ENCODE measurements around the gene A2ML1. TPM values are rescaled to one million over a fixed set of nuclear protein-coding genes. Genes with fewer than 3 reads are reported as not detected.

The A2ML1 gene
- total RNA-seq, 2 experiments from 2014 or later = not detected

DNA sequence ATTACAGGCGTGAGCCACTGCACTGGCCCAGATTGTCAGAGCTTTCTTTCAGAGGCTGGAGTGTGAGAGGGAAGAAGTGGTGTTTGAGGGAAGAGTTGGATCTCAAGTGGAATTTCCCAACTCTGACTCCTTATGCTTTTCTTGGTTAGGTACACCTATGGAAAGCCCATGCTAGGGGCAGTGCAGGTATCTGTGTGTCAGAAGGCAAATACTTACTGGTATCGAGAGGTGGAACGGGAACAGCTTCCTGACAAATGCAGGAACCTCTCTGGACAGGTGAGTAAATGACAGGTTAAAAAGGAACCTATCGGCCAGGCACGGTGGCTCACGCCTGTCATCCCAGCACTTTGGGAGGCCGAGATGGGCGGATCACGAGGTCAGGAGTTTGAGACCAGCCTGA is 14.9 kb downstream of the A2ML1 start:
- ChIA-PET CTCF (interaction anchor here (0.8 kb wide), 1 partner anchor 293 kb away, joined by 3 read pairs; no protein-coding TSS in a partner anchor), POLR2A (no interaction called here)
- Mint-ChIP-seq H3K27ac (no peak overlapping the region), H3K36me3 (ENCODE audit: low read depth) (no peaks in the 10 kb centered on the region), H3K9me3 (no peaks in the 10 kb centered on the region), H3K4me1 (ENCODE audit: low read depth) (no peaks in the 10 kb centered on the region), H3K27me3 (peaks cover 10% of the 10 kb centered on the region), H3K4me3 (no peak overlapping the region)
- ATAC-seq = no peak
- intact Hi-C loops (cut with micrococcal nuclease) = no loop called here
- no peak for DNase-seq
- TF ChIP-seq, protein P1, sequence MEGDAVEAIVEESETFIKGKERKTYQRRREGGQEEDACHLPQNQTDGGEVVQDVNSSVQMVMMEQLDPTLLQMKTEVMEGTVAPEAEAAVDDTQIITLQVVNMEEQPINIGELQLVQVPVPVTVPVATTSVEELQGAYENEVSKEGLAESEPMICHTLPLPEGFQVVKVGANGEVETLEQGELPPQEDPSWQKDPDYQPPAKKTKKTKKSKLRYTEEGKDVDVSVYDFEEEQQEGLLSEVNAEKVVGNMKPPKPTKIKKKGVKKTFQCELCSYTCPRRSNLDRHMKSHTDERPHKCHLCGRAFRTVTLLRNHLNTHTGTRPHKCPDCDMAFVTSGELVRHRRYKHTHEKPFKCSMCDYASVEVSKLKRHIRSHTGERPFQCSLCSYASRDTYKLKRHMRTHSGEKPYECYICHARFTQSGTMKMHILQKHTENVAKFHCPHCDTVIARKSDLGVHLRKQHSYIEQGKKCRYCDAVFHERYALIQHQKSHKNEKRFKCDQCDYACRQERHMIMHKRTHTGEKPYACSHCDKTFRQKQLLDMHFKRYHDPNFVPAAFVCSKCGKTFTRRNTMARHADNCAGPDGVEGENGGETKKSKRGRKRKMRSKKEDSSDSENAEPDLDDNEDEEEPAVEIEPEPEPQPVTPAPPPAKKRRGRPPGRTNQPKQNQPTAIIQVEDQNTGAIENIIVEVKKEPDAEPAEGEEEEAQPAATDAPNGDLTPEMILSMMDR (IDR thresholded peaks at IDR 0.05) = no peak

DNA sequence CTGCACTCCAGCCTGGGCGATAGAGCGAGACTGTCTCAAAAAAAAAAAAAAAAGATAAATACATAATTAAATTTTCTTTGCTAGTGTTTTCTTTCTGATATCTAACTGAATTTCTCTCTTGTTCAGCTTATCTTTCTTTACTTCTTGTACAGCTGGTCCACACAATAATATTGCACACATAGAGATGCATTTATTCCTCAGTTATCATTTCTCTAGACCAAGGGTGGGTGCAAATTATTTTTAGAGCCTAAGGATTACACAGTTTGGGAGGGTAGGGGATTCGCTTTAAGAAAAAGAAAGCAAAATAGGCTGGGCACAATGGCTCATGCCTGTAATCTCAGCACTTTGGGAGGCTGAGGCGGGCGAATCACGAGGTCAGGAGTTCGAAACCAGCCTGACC is 17.9 kb downstream of the A2ML1 start:
- TF ChIP-seq, protein P1 (IDR thresholded peaks at IDR 0.05) = no peak
- CTCF ChIA-PET = interaction anchor here (1.7 kb wide), 1 partner anchor 13 kb away, joined by 4 read pairs; no protein-coding TSS in a partner anchor
- H3K9me3 Mint-ChIP-seq = no peaks in the 10 kb centered on the region

DNA sequence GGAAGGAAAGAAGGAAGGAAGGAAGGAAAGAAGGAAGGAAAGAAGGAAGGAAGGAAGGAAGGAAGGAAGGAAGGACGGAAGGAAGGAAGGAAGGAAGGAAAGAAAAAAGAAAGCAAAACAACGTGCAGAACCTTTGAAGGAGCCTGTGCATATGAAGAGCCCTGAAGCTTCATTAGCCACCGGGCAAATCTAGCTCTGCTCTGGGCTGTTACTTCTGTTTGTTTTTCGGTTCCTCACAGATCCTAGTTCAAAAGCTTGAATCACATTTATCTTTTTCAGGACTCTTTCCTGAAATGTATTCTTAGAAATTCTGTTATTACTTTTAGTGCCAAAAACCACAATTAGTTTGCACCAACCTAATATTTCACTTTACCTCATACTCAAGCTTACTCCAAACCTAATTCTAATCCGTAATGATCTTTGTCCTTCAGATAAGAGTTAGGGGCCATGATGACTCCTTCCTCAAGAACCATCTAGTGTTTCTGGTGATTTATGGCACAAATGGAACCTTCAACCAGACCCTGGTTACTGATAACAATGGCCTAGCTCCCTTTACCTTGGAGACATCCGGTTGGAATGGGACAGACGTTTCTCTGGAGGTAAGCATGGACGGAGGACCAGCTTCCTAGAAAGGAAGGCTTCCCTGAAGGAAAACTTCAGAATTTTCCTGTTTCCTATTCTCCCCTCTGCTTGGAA is 18.7 kb downstream of the A2ML1 start:
- H3K27me3 Mint-ChIP-seq = peaks cover 10% of the 10 kb centered on the region
- no peak overlapping the region for H3K27ac Mint-ChIP-seq
- no peaks in the 10 kb centered on the region for H3K36me3 Mint-ChIP-seq (ENCODE audit: low read depth)
- ATAC-seq (no peak), DNase-seq (no peak)
- ChIA-PET POLR2A (no interaction called here), CTCF (interaction anchor here (1.0 to 2.5 kb wide), 3 partner anchors 10 to 49 kb away, joined by 3 to 8 read pairs (median 4); no protein-coding TSS in a partner anchor)
- TF ChIP-seq, protein P1 (IDR thresholded peaks at IDR 0.05) = no peak
- H3K4me3 Mint-ChIP-seq = no peak overlapping the region
- no peaks in the 10 kb centered on the region for H3K9me3 Mint-ChIP-seq
- no peaks in the 10 kb centered on the region for H3K4me1 Mint-ChIP-seq (ENCODE audit: low read depth)
- intact Hi-C loops (cut with micrococcal nuclease) = no loop called here

More for the DNA sequence above, 17.9 kb downstream of the A2ML1 start:
- intact Hi-C loops (cut with micrococcal nuclease) = no loop called here
- ATAC-seq = no peak
- peaks cover 8% of the 10 kb centered on the region for H3K27me3 Mint-ChIP-seq
- H3K4me1 Mint-ChIP-seq (ENCODE audit: low read depth) = no peaks in the 10 kb centered on the region
- POLR2A ChIA-PET = no interaction called here
- H3K36me3 Mint-ChIP-seq (ENCODE audit: low read depth) = no peaks in the 10 kb centered on the region
- DNase-seq = no peak
- no peak overlapping the region for H3K4me3 Mint-ChIP-seq
- H3K27ac Mint-ChIP-seq = no peak overlapping the region

DNA sequence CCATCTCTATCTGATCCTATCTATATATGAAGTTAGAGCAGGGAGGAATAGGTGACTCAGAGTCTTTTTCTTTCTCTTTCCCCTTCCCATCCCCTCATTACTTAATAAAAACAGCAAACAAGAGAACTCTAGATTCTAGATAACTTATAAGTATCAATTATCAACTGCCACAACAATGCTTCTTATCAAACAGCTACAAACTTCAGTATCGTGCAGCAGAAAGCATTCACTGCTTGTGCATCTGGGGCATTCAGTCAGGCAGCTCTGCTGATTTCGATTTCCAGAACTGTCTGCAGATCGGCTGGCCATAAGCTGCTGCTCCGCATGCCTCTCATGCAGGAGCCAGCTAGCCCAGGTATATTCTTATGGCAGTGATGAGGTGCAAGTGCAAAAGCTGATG is 19.4 kb downstream of the A2ML1 start:
- Mint-ChIP-seq H3K36me3 (ENCODE audit: low read depth) (no peaks in the 10 kb centered on the region), H3K27me3 (peaks cover 10% of the 10 kb centered on the region), H3K4me3 (no peak overlapping the region), H3K4me1 (ENCODE audit: low read depth) (no peaks in the 10 kb centered on the region), H3K27ac (no peak overlapping the region), H3K9me3 (no peaks in the 10 kb centered on the region)
- ChIA-PET POLR2A (no interaction called here), CTCF (interaction anchor here (1.0 to 2.5 kb wide), 3 partner anchors 11 to 49 kb away, joined by 3 to 8 read pairs (median 4); no protein-coding TSS in a partner anchor)
- ATAC-seq = no peak
- TF ChIP-seq, protein P1 (IDR thresholded peaks at IDR 0.05) = no peak
- no peak for DNase-seq
- intact Hi-C loops (cut with micrococcal nuclease) = no loop called here

DNA sequence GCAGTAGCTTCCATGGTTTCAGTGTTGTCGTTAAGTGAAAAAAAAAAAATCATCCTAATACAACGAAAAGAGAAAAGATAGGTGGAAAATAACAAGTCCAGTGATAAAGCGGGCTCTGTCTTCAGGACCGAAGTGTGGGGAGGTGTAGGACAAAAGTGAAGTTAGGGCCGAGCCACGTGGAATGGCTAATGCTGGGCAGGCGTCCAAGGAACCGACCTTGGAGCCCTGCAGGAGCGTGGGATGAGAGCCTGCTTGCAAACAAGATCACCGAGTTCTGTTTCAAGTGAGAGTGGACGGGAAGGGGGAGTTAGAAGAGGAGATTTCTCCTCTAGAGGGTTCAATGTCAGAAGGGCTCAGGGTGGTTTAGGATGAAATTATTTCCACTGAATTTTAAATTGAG is 22.2 kb downstream of the A2ML1 start:
- no peak overlapping the region for H3K27ac Mint-ChIP-seq
- H3K4me1 Mint-ChIP-seq (ENCODE audit: low read depth) = no peaks in the 10 kb centered on the region
- no peaks in the 10 kb centered on the region for H3K9me3 Mint-ChIP-seq
- H3K36me3 Mint-ChIP-seq (ENCODE audit: low read depth) = no peaks in the 10 kb centered on the region
- intact Hi-C loops (cut with micrococcal nuclease) = no loop called here
- DNase-seq (no peak), ATAC-seq (no peak)
- H3K27me3 Mint-ChIP-seq = peaks cover 3% of the 10 kb centered on the region
- TF ChIP-seq, protein P1 (IDR thresholded peaks at IDR 0.05) = no peak
- ChIA-PET POLR2A (no interaction called here), CTCF (interaction anchor here (1.1 to 1.7 kb wide), 2 partner anchors 16 to 46 kb away, joined by 4 to 6 read pairs; no protein-coding TSS in a partner anchor)
- H3K4me3 Mint-ChIP-seq = no peak overlapping the region

Data from activated CD8-positive, alpha-beta T cell treated with anti-CD3 and anti-CD28 coated beads for 36 hours (primary cell).